ENCODE data around the gene CDC73. TPM values are rescaled to one million over a fixed set of nuclear protein-coding genes. Genes with fewer than 3 reads are reported as not detected.

CDC73 gene
- total and polyA plus RNA-seq, 2 donors (not counting 3 experiments of a cell fraction or from before 2014, with no cell fraction given) = 9.9 to 55.8 TPM

- Histone ChIP-seq H2AFZ (ENCODE audit: low read depth, low read length) (no peak overlapping the region), H3K79me2 (ENCODE audit: control insufficient read depth, insufficient read depth, low read length) (peaks cover 2% of the 10 kb centered on the region), H3K9me1 (replicated peaks; ENCODE audit: control insufficient read depth, extremely low read depth, insufficient read depth, low read length) (no peaks in the 10 kb centered on the region), H3K27me3 (ENCODE audit: control insufficient read depth in 2 of 2, insufficient read depth in 2 of 2, low read length in 2 of 2) (no peaks in the 10 kb centered on the region), H4K20me1 (replicated peaks; ENCODE audit: control insufficient read depth, extremely low read depth, insufficient read depth, low read length) (no peaks in the 10 kb centered on the region), H3K4me2 (ENCODE audit: insufficient read depth, low read length) (no peak overlapping the region), H3K27ac (ENCODE audit: insufficient read depth, low read depth, low read length) (no peak overlapping the region), H3K4me1 (ENCODE audit: control insufficient read depth, extremely low read depth, insufficient read depth, low read length) (no peaks in the 10 kb centered on the region), H3K4me3 (replicated peaks in 1 of 3; ENCODE audit: insufficient read depth in 1 of 3, low read depth in 1 of 3, low read length in 3 of 3) (no peak overlapping the region), H3K9ac (replicated peaks; ENCODE audit: extremely low read depth, insufficient read depth, low read length) (no peak overlapping the region), H3K36me3 (ENCODE audit: control insufficient read depth in 2 of 2, extremely low read depth in 1 of 2, insufficient read depth in 2 of 2, low read length in 2 of 2) (peaks cover 0 to 5% of the 10 kb centered on the region in 2 experiments), H3K9me3 (replicated peaks; ENCODE audit: control insufficient read depth, insufficient read depth, low read length) (no peaks in the 10 kb centered on the region)
- no peak for DNase-seq (ENCODE audit: low read depth, low spot score)
- TF ChIP-seq POLR2AphosphoS5 (IDR thresholded peaks at IDR 0.05; ENCODE audit: insufficient read depth, low read depth, low read length) = no peak
- TF ChIP-seq POLR2A (IDR thresholded peaks at IDR 0.05; ENCODE audit: low read depth, low read length) = no peak
- TF ChIP-seq GATA2 (IDR thresholded peaks at IDR 0.05; ENCODE audit: insufficient read depth, insufficient read length, low read depth, low read length) = no peak
- no peak for TF ChIP-seq CTCF (IDR thresholded peaks at IDR 0.05; ENCODE audit: extremely low read depth in 1 of 2, insufficient read depth in 1 of 2, low read depth in 1 of 2, low read length in 2 of 2)
- no peak for TF ChIP-seq MAX (IDR thresholded peaks at IDR 0.05; ENCODE audit: insufficient read depth, insufficient read length)
- TF ChIP-seq JUN (IDR thresholded peaks at IDR 0.05; ENCODE audit: borderline replicate concordance, insufficient read depth, insufficient read length, low read depth) = no peak
- no peak for TF ChIP-seq MYC (IDR thresholded peaks at IDR 0.05; ENCODE audit: low read depth, low read length)
- no peak for TF ChIP-seq EZH2 (IDR thresholded peaks at IDR 0.05; ENCODE audit: borderline replicate concordance, low read depth, low read length, severe bottlenecking)
- no peak for TF ChIP-seq FOS (IDR thresholded peaks at IDR 0.05; ENCODE audit: borderline replicate concordance, insufficient read depth, low read length)
- ChIA-PET CTCF (no interaction called here), POLR2A (no interaction called here)
- no TSS peak for BruUV-seq (replicated peaks)
- dilution Hi-C loops (cut with MboI; ENCODE audit: extremely low pct_ligation_motif_present, low sequenced_read_pairs) = no loop called here
- no peak for FAIRE-seq
- intact Hi-C loops (cut with micrococcal nuclease) = no loop called here
Measured at GRCh38 chr1:193219391-193219790, 97.6 kb downstream of the CDC73 start.
